AG10803 (cell line): ENCODE results near the gene XAGE2.

Experiments used
- DNase-seq: peaks from one replicate; pipeline ENCODE4 v3.0.0; 2010; ENCODE audit warnings: low read depth
- H3K4me3 ChIP-seq: 2 replicates; pipeline ENCODE4 v1.5.1; 2011; ENCODE audit warnings: mild to moderate bottlenecking, low read length, control low read depth
- TF ChIP-seq, protein P1 (sequence below): conservative IDR thresholded peaks from 2 replicates; pipeline ENCODE4 v1.5.1; 2011; ENCODE audit warnings: mild to moderate bottlenecking, low read length, control low read depth, inconsistent platforms

Gene XAGE2

DNA sequence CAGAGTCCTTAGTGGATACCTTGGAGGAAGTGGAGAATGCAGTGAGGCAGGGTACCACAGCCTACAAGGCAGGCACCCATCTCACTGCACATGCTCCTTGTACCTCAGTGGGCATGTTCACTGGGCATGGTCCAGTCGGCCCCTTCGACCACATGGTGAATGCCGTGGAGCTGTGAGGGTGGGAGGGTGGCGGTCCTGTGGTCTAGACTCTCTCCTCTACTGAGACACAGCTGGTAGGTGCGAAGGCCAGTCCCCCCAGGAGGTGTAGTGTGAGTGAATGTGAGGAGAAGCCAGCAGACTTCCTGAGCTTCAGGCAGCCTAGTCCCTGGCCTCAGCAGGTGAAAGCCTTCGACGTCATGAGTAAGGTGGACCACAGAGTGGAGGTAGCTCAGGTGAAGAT lies 12.2 kb downstream of the XAGE2 start:
- DNase-seq: no peak
- no peak overlapping the region for H3K4me3 ChIP-seq
- TF ChIP-seq, protein P1, sequence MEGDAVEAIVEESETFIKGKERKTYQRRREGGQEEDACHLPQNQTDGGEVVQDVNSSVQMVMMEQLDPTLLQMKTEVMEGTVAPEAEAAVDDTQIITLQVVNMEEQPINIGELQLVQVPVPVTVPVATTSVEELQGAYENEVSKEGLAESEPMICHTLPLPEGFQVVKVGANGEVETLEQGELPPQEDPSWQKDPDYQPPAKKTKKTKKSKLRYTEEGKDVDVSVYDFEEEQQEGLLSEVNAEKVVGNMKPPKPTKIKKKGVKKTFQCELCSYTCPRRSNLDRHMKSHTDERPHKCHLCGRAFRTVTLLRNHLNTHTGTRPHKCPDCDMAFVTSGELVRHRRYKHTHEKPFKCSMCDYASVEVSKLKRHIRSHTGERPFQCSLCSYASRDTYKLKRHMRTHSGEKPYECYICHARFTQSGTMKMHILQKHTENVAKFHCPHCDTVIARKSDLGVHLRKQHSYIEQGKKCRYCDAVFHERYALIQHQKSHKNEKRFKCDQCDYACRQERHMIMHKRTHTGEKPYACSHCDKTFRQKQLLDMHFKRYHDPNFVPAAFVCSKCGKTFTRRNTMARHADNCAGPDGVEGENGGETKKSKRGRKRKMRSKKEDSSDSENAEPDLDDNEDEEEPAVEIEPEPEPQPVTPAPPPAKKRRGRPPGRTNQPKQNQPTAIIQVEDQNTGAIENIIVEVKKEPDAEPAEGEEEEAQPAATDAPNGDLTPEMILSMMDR: no peak

- no peak for DNase-seq
- TF ChIP-seq, protein P1: no peak
Observed at GRCh38 chrX:52410439-52411394, 41.9 kb downstream of the XAGE2 start.

DNA sequence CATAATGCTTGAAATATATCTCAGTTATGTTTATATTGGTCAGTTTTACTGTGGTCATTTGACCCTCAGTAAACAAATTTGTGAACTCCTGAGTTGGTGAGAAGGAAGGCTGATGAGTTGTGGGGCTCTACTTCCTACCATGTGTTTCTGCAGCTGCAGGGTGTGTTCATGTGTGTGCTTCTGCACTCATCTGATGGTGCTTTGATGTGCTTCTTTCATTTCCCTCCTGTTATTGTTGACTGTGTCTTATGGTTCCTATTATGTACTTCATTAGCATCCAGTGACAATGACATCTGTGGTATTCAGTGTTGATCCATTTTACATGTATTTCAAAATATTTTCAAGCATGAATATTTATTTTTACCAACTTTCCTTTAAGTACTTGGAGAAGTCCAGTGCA lies 46.5 kb downstream of the XAGE2 start:
- DNase-seq: no peak
- no peak overlapping the region for H3K4me3 ChIP-seq
- TF ChIP-seq, protein P1: no peak

More at GRCh38 chrX:52410439-52411394, 41.9 kb downstream of the XAGE2 start:
- H3K4me3 ChIP-seq: no peak overlapping the region

- TF ChIP-seq, protein P1: no peak
- H3K4me3 ChIP-seq: no peak overlapping the region
- DNase-seq: no peak
Observed at GRCh38 chrX:52416816-52417215, 48.0 kb downstream of the XAGE2 start.

GRCh38 chrX:52420824-52421443 lies 52.1 kb downstream of the XAGE2 start:
- TF ChIP-seq, protein P1: no peak
- DNase-seq: peak; percentile 77

DNA sequence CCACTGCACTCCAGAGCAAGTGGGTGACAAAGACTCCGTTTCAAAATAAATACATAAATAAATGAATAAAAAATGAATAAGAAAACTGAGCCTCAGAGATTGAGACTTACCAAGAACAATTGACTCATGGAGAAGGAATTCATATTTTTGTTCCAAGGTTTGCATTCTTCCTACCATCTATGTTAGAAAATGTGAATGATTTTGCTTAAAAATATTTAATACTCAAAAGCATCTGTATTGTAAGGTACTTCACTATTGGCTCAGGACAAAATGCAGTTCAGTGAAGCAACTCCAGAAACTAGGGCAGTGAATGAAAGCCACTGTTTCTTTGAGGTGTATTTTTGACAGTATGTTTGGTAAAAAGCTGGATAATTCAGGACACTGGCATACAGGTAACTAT lies 54.1 kb downstream of the XAGE2 start:
- H3K4me3 ChIP-seq: no peak overlapping the region
- DNase-seq: peak; percentile 88
- TF ChIP-seq, protein P1: no peak

More at GRCh38 chrX:52420824-52421443, 52.1 kb downstream of the XAGE2 start:
- no peak overlapping the region for H3K4me3 ChIP-seq
